Smooth muscle cell of the umbilical artery (primary cell): ENCODE results near the gene PPIC. TPM values are rescaled to one million over a fixed set of nuclear protein-coding genes. Genes with fewer than 3 reads are reported as not detected.

Source experiments
- total RNA-seq: library from RNA; depleted of rRNA; stranded (reverse); fragments of >200 nt; gene quantifications from 2 replicates; pipeline ENCODE4 v1.2.3, GENCODE V29; 2014

The PPIC gene
- total RNA-seq: 70.4 and 142 TPM in 2 replicates

GRCh38 chr5:123036391-123037103, at the start of gene PPIC:
TSS of gene PPIC (minus strand) at chr5:123036725. CDS start at chr5:123036625, 100 bp downstream.

Other genes starting within 250 kb of the PPIC start
- 20.5 and 28.1 TPM in 2 replicates for gene SNX24, start 191.1 kb downstream of the PPIC start, total RNA-seq
- gene PRDM6, start 52.5 kb upstream of the PPIC start, total RNA-seq: 2.2 and 3.6 TPM in 2 replicates